ENCODE data around the gene TARBP2. TPM values are rescaled to one million over a fixed set of nuclear protein-coding genes. Genes with fewer than 3 reads are reported as not detected.

Gene TARBP2
- total RNA-seq, 1 experiment from 2014 or later: 74.0 TPM

DNA sequence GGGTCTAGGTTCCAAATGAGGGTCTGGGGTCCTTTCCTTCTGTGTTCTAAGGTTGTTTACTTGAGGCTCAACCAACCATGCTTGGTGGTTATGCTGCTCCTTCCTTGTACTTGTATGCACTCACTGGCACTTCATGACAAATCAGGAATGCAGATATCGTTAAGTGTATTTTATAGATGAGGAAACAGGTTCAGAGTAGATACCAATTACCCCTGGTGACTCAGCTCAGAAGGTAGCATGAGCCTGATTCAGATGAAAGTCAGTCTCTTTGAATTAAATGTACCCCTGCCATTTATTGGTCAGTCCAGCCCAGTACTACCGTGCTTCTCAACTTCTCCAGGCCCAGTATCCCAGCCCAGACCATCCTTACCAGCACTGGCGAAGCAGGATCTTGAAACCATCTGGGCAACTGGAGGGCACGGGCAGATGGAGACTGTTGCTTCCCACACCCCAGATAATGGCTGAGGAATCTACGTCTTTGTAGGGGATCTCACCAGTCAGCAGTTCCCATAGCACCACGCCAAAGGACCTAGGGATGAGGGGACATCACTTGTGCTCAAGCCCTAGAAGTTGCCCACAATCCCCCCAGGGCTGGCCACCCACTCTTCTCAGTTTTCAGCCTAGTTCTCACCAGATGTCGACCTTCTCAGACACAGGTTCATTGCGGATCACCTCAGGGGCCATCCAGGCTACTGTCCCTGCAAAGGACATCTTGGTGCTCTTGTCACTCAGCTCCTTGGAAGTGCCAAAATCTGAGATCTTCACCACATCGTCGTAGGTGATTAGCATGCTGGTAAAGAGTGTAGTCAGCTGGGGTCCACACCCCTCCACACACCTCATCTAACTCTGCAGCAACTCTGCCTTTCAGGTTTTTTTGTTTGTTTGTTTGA lies 16.2 kb upstream of the TARBP2 start:
- Mint-ChIP-seq H3K4me1 (peaks cover 9% of the 10 kb centered on the region), H3K9me3 (no peaks in the 10 kb centered on the region), H3K4me3 (no peak overlapping the region), H3K27me3 (ENCODE audit: low read depth) (no peaks in the 10 kb centered on the region), H3K36me3 (peaks cover 36% of the 10 kb centered on the region), H3K27ac (no peak overlapping the region)
- DNase-seq (ENCODE audit: low spot score) (no peak), ATAC-seq (no peak)
- ChIA-PET CTCF (no interaction called here), POLR2A (interaction anchor here (1.0 kb wide), 1 partner anchor 23 kb away, joined by 3 read pairs; no protein-coding TSS in a partner anchor)
- TF ChIP-seq NR2C2 (CRISPR knock-in tag; IDR thresholded peaks at IDR 0.05) (no peak), ZNF121 (CRISPR knock-in tag; IDR thresholded peaks at IDR 0.05) (no peak), KAT7 (CRISPR knock-in tag; IDR thresholded peaks at IDR 0.05; ENCODE audit: borderline replicate concordance) (no peak), FOXP1 (CRISPR knock-in tag; IDR thresholded peaks at IDR 0.05; ENCODE audit: borderline replicate concordance) (no peak)
- TF ChIP-seq, protein P1, sequence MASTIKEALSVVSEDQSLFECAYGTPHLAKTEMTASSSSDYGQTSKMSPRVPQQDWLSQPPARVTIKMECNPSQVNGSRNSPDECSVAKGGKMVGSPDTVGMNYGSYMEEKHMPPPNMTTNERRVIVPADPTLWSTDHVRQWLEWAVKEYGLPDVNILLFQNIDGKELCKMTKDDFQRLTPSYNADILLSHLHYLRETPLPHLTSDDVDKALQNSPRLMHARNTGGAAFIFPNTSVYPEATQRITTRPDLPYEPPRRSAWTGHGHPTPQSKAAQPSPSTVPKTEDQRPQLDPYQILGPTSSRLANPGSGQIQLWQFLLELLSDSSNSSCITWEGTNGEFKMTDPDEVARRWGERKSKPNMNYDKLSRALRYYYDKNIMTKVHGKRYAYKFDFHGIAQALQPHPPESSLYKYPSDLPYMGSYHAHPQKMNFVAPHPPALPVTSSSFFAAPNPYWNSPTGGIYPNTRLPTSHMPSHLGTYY (CRISPR knock-in tag; IDR thresholded peaks at IDR 0.05): no peak
- TF ChIP-seq, protein P2, sequence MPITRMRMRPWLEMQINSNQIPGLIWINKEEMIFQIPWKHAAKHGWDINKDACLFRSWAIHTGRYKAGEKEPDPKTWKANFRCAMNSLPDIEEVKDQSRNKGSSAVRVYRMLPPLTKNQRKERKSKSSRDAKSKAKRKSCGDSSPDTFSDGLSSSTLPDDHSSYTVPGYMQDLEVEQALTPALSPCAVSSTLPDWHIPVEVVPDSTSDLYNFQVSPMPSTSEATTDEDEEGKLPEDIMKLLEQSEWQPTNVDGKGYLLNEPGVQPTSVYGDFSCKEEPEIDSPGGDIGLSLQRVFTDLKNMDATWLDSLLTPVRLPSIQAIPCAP (CRISPR knock-in tag; IDR thresholded peaks at IDR 0.05): no peak
- TF ChIP-seq, protein P3, sequence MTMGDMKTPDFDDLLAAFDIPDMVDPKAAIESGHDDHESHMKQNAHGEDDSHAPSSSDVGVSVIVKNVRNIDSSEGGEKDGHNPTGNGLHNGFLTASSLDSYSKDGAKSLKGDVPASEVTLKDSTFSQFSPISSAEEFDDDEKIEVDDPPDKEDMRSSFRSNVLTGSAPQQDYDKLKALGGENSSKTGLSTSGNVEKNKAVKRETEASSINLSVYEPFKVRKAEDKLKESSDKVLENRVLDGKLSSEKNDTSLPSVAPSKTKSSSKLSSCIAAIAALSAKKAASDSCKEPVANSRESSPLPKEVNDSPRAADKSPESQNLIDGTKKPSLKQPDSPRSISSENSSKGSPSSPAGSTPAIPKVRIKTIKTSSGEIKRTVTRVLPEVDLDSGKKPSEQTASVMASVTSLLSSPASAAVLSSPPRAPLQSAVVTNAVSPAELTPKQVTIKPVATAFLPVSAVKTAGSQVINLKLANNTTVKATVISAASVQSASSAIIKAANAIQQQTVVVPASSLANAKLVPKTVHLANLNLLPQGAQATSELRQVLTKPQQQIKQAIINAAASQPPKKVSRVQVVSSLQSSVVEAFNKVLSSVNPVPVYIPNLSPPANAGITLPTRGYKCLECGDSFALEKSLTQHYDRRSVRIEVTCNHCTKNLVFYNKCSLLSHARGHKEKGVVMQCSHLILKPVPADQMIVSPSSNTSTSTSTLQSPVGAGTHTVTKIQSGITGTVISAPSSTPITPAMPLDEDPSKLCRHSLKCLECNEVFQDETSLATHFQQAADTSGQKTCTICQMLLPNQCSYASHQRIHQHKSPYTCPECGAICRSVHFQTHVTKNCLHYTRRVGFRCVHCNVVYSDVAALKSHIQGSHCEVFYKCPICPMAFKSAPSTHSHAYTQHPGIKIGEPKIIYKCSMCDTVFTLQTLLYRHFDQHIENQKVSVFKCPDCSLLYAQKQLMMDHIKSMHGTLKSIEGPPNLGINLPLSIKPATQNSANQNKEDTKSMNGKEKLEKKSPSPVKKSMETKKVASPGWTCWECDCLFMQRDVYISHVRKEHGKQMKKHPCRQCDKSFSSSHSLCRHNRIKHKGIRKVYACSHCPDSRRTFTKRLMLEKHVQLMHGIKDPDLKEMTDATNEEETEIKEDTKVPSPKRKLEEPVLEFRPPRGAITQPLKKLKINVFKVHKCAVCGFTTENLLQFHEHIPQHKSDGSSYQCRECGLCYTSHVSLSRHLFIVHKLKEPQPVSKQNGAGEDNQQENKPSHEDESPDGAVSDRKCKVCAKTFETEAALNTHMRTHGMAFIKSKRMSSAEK (CRISPR knock-in tag; IDR thresholded peaks at IDR 0.05; ENCODE audit: borderline replicate concordance): no peak

DNA sequence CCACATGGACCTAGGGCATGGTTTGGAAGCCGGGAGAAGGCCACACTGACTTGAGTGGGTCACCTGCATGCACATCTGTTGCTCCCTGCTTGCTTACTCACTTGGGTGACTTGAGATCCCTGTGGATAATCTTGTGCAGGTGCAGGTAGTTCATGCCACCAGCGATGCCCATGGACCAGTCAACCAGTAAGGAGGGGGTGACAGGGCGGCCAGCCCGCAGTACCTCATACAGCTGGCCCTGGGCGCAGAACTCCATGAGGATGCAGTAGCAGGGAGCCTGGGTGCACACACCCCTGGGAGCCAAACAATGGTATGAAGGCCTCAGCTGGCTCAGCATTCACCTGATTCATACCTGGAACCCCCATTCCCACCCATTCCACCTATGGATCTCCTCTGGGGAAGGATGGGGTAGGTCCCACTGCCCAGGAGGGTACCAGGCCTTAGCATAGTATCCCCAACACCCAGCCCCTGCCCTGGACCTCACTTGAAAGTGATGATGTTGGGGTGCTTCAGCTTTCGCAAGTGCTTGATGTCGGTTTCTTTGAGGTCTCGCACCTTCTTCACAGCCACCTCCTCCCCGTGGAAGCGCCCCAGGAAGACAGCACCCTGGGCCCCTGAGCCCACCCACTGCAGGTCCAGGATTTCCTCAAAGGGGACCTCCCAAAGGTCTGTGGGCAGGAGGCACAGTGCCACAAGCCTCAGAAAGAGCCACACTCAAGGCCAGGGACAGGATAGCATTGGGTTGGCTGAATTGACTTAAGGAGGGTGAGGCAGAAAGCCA lies 14.9 kb upstream of the TARBP2 start:
- ChIA-PET POLR2A (interaction anchor here (1.2 kb wide), 1 partner anchor 14 kb away, joined by 3 read pairs; no protein-coding TSS in a partner anchor), CTCF (no interaction called here)
- Mint-ChIP-seq H3K27ac (no peak overlapping the region), H3K9me3 (no peaks in the 10 kb centered on the region), H3K27me3 (ENCODE audit: low read depth) (no peaks in the 10 kb centered on the region), H3K4me3 (no peak overlapping the region), H3K36me3 (peaks cover 31% of the 10 kb centered on the region), H3K4me1 (peaks cover 9% of the 10 kb centered on the region)
- ATAC-seq (no peak), DNase-seq (ENCODE audit: low spot score) (no peak)
- no peak for TF ChIP-seq JUN (CRISPR knock-in tag; IDR thresholded peaks at IDR 0.05)
- TF ChIP-seq TP53 (CRISPR knock-in tag; IDR thresholded peaks at IDR 0.05): no peak
- TF ChIP-seq ELF4 (CRISPR knock-in tag; IDR thresholded peaks at IDR 0.05; ENCODE audit: low read depth): no peak
- TF ChIP-seq, protein P4, sequence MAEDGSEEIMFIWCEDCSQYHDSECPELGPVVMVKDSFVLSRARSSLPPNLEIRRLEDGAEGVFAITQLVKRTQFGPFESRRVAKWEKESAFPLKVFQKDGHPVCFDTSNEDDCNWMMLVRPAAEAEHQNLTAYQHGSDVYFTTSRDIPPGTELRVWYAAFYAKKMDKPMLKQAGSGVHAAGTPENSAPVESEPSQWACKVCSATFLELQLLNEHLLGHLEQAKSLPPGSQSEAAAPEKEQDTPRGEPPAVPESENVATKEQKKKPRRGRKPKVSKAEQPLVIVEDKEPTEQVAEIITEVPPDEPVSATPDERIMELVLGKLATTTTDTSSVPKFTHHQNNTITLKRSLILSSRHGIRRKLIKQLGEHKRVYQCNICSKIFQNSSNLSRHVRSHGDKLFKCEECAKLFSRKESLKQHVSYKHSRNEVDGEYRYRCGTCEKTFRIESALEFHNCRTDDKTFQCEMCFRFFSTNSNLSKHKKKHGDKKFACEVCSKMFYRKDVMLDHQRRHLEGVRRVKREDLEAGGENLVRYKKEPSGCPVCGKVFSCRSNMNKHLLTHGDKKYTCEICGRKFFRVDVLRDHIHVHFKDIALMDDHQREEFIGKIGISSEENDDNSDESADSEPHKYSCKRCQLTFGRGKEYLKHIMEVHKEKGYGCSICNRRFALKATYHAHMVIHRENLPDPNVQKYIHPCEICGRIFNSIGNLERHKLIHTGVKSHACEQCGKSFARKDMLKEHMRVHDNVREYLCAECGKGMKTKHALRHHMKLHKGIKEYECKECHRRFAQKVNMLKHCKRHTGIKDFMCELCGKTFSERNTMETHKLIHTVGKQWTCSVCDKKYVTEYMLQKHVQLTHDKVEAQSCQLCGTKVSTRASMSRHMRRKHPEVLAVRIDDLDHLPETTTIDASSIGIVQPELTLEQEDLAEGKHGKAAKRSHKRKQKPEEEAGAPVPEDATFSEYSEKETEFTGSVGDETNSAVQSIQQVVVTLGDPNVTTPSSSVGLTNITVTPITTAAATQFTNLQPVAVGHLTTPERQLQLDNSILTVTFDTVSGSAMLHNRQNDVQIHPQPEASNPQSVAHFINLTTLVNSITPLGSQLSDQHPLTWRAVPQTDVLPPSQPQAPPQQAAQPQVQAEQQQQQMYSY (CRISPR knock-in tag; IDR thresholded peaks at IDR 0.05): no peak
- TF ChIP-seq, protein P5, sequence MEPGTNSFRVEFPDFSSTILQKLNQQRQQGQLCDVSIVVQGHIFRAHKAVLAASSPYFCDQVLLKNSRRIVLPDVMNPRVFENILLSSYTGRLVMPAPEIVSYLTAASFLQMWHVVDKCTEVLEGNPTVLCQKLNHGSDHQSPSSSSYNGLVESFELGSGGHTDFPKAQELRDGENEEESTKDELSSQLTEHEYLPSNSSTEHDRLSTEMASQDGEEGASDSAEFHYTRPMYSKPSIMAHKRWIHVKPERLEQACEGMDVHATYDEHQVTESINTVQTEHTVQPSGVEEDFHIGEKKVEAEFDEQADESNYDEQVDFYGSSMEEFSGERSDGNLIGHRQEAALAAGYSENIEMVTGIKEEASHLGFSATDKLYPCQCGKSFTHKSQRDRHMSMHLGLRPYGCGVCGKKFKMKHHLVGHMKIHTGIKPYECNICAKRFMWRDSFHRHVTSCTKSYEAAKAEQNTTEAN (CRISPR knock-in tag; IDR thresholded peaks at IDR 0.05): no peak
- TF ChIP-seq GRHL2 (CRISPR knock-in tag; IDR thresholded peaks at IDR 0.05; ENCODE audit: insufficient replicate concordance, severe bottlenecking): no peak
- no peak for TF ChIP-seq ATF1 (CRISPR knock-in tag; IDR thresholded peaks at IDR 0.05)
- no peak for TF ChIP-seq ETV6 (CRISPR knock-in tag; IDR thresholded peaks at IDR 0.05)
- TF ChIP-seq SP1 (CRISPR knock-in tag; conservative IDR thresholded peaks at IDR 0.05): no peak
- TF ChIP-seq, protein P6, sequence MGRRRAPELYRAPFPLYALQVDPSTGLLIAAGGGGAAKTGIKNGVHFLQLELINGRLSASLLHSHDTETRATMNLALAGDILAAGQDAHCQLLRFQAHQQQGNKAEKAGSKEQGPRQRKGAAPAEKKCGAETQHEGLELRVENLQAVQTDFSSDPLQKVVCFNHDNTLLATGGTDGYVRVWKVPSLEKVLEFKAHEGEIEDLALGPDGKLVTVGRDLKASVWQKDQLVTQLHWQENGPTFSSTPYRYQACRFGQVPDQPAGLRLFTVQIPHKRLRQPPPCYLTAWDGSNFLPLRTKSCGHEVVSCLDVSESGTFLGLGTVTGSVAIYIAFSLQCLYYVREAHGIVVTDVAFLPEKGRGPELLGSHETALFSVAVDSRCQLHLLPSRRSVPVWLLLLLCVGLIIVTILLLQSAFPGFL (CRISPR knock-in tag; IDR thresholded peaks at IDR 0.05; ENCODE audit: borderline replicate concordance): no peak
- no peak for TF ChIP-seq JAZF1 (CRISPR knock-in tag; IDR thresholded peaks at IDR 0.05)
- TF ChIP-seq, protein P7, sequence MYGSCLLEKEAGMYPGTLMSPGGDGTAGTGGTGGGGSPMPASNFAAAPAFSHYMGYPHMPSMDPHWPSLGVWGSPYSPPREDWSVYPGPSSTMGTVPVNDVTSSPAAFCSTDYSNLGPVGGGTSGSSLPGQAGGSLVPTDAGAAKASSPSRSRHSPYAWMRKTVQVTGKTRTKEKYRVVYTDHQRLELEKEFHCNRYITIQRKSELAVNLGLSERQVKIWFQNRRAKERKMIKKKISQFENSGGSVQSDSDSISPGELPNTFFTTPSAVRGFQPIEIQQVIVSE (CRISPR knock-in tag; IDR thresholded peaks at IDR 0.05; ENCODE audit: borderline replicate concordance): no peak
- no peak for TF ChIP-seq NR2C2 (CRISPR knock-in tag; IDR thresholded peaks at IDR 0.05)
